HepG2 (cell line): ENCODE data around the gene SERPINA9. TPM values are rescaled to one million over a fixed set of nuclear protein-coding genes. Genes with fewer than 3 reads are reported as not detected.
A peak's percentile ranks its signal among the peaks of the same experiment; 100 is the strongest.

Experiments
- AGO2 ChIP-seq: fragments of 200-400 bp; formaldehyde crosslinking; optimal IDR thresholded peaks from 2 replicates; pipeline ENCODE3; 2017; ENCODE audit warnings: mild to moderate bottlenecking, low read depth, low read length, moderate library complexity
- BRF2 ChIP-seq: sonication (generic); formaldehyde crosslinking; IDR thresholded peaks from 2 replicates; pipeline ENCODE4 v1.8.1; 2022; ENCODE audit warnings: mild to moderate bottlenecking, missing genetic modification reagents
- ELF4 ChIP-seq: sonication (generic); formaldehyde crosslinking; IDR thresholded peaks from 2 replicates; pipeline ENCODE4 v1.5.0; 2020; ENCODE audit warnings: missing genetic modification reagents, mild to moderate bottlenecking, moderate library complexity, borderline replicate concordance
- GMEB1 ChIP-seq: sonication (generic); formaldehyde crosslinking; IDR thresholded peaks from 2 replicates; pipeline ENCODE4 v1.5.1; 2020; ENCODE audit warnings: missing genetic modification reagents, mild to moderate bottlenecking, borderline replicate concordance
- GMEB2 ChIP-seq: IDR thresholded peaks from 2 replicates; pipeline ENCODE4 v1.6.1; 2016; ENCODE audit warnings: missing biosample characterization, missing genetic modification reagents, low read depth
- HNF1B ChIP-seq: sonication (generic); formaldehyde crosslinking; IDR thresholded peaks from 2 replicates; pipeline ENCODE4 v1.5.1; 2020; ENCODE audit warnings: mild to moderate bottlenecking, moderate library complexity, missing genetic modification reagents
- JUNB ChIP-seq: sonication (generic); formaldehyde crosslinking; IDR thresholded peaks from 2 replicates; pipeline ENCODE4 v1.8.0; 2022; ENCODE audit warnings: missing genetic modification reagents, mild to moderate bottlenecking, borderline replicate concordance
- KDM2A ChIP-seq: sonication (generic); formaldehyde crosslinking; IDR thresholded peaks from 2 replicates; pipeline ENCODE4 v1.4.0; 2020; ENCODE audit warnings: low read depth, missing genetic modification reagents, borderline replicate concordance
- NFE2 ChIP-seq: sonication (generic); formaldehyde crosslinking; IDR thresholded peaks from 2 replicates; pipeline ENCODE4 v1.4.0; 2020; ENCODE audit warnings: missing genetic modification reagents
- PHF8 ChIP-seq: sonication (generic); formaldehyde crosslinking; IDR thresholded peaks from 2 replicates; pipeline ENCODE4 v1.5.0; 2020; ENCODE audit warnings: missing genetic modification reagents
- RAD51 ChIP-seq: fragments of 450-650 bp; IDR thresholded peaks from 2 replicates; pipeline ENCODE4 v1.6.1; 2016; ENCODE audit warnings: borderline replicate concordance
- SATB2 ChIP-seq: sonication (generic); formaldehyde crosslinking; IDR thresholded peaks from 2 replicates; pipeline ENCODE4 v1.5.0; 2020; ENCODE audit warnings: missing genetic modification reagents
- USF2 ChIP-seq, 2 experiments: sonication (generic) in 1 of 2; formaldehyde crosslinking in 1 of 2; IDR thresholded peaks; 2 replicates each; pipeline versions ENCODE4 v1.5.1 to v1.6.1; 2011 to 2020; ENCODE audit warnings: borderline replicate concordance in 1 of 2, low read depth in 1 of 2, low read length in 1 of 2, mild to moderate bottlenecking in 1 of 2, missing genetic modification reagents in 1 of 2, moderate library complexity in 1 of 2
- YEATS4 ChIP-seq: sonication (generic); formaldehyde crosslinking; IDR thresholded peaks from 2 replicates; pipeline ENCODE4 v1.4.0; 2020; ENCODE audit warnings: missing genetic modification reagents, borderline replicate concordance
- ZNF18 ChIP-seq: sonication (generic); formaldehyde crosslinking; IDR thresholded peaks from 2 replicates; pipeline ENCODE4 v1.8.0; 2022; ENCODE audit warnings: mild to moderate bottlenecking, missing genetic modification reagents; ENCODE audit not compliant: insufficient replicate concordance
- ZNF562 ChIP-seq: sonication (generic); formaldehyde crosslinking; IDR thresholded peaks from 2 replicates; pipeline ENCODE4 v1.8.0; 2022; ENCODE audit warnings: missing genetic modification reagents, borderline replicate concordance
- ZUFSP ChIP-seq: sonication (generic); formaldehyde crosslinking; IDR thresholded peaks from 2 replicates; pipeline ENCODE4 v1.9.0; 2021; ENCODE audit warnings: missing genetic modification reagents, mild to moderate bottlenecking, borderline replicate concordance
- polyA plus RNA-seq, 8 experiments: library from polyadenylated mRNA; depleted of rRNA in 3 of 8; stranded (reverse) in 7 of 8; unstranded in 1 of 8; fragments of >200 nt; fragmentation: Illumina TruSeq in 4 of 8; extraction: Trizol in 4 of 8; gene quantifications; 2 replicates each; pipeline versions ENCODE4 v1.2.1 to v1.2.3, GENCODE V29; 2011 to 2016; ENCODE audit warnings: low read depth in 4 of 8, missing spikeins in 1 of 8, mixed read lengths in 1 of 8; ENCODE audit not compliant: insufficient read depth in 1 of 8
- total RNA-seq, 5 experiments: library from RNA; depleted of rRNA; stranded (reverse); fragments of >200 nt; fragmentation: Illumina TruSeq; extraction: Trizol; gene quantifications; 2 replicates each; pipeline ENCODE4 v1.2.3, GENCODE V29; 2016; ENCODE audit warnings: low read depth in 1 of 5

Gene SERPINA9
- total and polyA plus RNA-seq, 2 of the 13 experiments (the other 11 are each of a cell fraction or from before 2014, with no cell fraction given), result 0.21 TPM; not detected in 1

GRCh38 chr14:94441130-94441529 lies 34.9 kb downstream of the SERPINA9 start (continued):
- TF ChIP-seq BRF2 (CRISPR knock-in tag) (no peak), GMEB1 (CRISPR knock-in tag) (no peak), USF2 (IDR thresholded peaks at IDR 0.05; ENCODE audit: low read depth, low read length) (no peak), USF2 (CRISPR knock-in tag; IDR thresholded peaks at IDR 0.05; ENCODE audit: borderline replicate concordance) (no peak), PHF8 (CRISPR knock-in tag) (no peak), GMEB2 (CRISPR knock-in tag) (no peak), ZUFSP (no peak), KDM2A (CRISPR knock-in tag) (0 out of 2 replicates have a peak, but pooled peaks have one; percentile 22), YEATS4 (CRISPR knock-in tag) (no peak), SATB2 (no peak), RAD51 (no peak), AGO2 (peak; percentile 22), JUNB (CRISPR knock-in tag) (no peak), HNF1B (CRISPR knock-in tag) (no peak), ZNF562 (CRISPR knock-in tag) (no peak), ZNF18 (CRISPR knock-in tag) (no peak), NFE2 (CRISPR knock-in tag) (no peak), ELF4 (CRISPR knock-in tag) (no peak)
